Ascending aorta (tissue), 2 donors: ENCODE data around the gene SNCB. TPM values are rescaled to one million over a fixed set of nuclear protein-coding genes. Genes with fewer than 3 reads are reported as not detected.

ENCODE experiments used
- DNase-seq, 2 donors: peaks; one replicate each; pipeline ENCODE4 v3.0.0-alpha.2; 2019; ENCODE audit warnings: low spot score in 2 of 2
- H3K27ac ChIP-seq, 2 donors: fragments of 200-600 bp; sonication (generic); one replicate each; pipeline ENCODE4 v1.5.1; 2016 to 2017; ENCODE audit warnings: mild to moderate bottlenecking in 1 of 2
- H3K27me3 ChIP-seq: fragments of 200-600 bp; sonication (generic); one replicate; pipeline ENCODE4 v1.5.1; 2017
- H3K36me3 ChIP-seq, 2 donors: fragments of 200-600 bp; sonication (generic); one replicate each; pipeline ENCODE4 v1.5.1; 2016
- H3K4me1 ChIP-seq, 2 donors: fragments of 200-600 bp; sonication (generic); one replicate each; pipeline ENCODE4 v1.5.1; 2016 to 2017; ENCODE audit warnings: mild to moderate bottlenecking in 1 of 2
- H3K4me3 ChIP-seq, 2 donors: fragments of 200-600 bp; sonication (generic); one replicate each; pipeline ENCODE4 v1.5.1; 2016 to 2017; ENCODE audit warnings: mild to moderate bottlenecking in 1 of 2
- H3K9me3 ChIP-seq, 2 donors: fragments of 200-600 bp; sonication (generic); one replicate each; pipeline ENCODE4 v1.5.1; 2016
- CTCF ChIP-seq, 3 experiments: fragments of 200-600 bp in 2 of 3; fragments of 450-650 bp in 1 of 3; sonication (generic) in 2 of 3; IDR thresholded peaks; one replicate each; pipeline ENCODE4 v1.5.1; 2016 to 2019; ENCODE audit warnings: antibody characterized with exemption in 3 of 3, mild to moderate bottlenecking in 1 of 3, moderate library complexity in 1 of 3
- intact Hi-C: fragments of 100-400 bp; cut with DNase I; formaldehyde crosslinking; loops from one replicate; pipeline ENCODE4 v1.15.1; 2023
- total RNA-seq: library from RNA; depleted of rRNA; stranded (reverse); fragments of >200 nt; gene quantifications from one replicate; pipeline ENCODE4 v1.1.0, GENCODE V29; 2016

The SNCB gene
- total RNA-seq, 1 donor from 2014 or later: not detected

DNA sequence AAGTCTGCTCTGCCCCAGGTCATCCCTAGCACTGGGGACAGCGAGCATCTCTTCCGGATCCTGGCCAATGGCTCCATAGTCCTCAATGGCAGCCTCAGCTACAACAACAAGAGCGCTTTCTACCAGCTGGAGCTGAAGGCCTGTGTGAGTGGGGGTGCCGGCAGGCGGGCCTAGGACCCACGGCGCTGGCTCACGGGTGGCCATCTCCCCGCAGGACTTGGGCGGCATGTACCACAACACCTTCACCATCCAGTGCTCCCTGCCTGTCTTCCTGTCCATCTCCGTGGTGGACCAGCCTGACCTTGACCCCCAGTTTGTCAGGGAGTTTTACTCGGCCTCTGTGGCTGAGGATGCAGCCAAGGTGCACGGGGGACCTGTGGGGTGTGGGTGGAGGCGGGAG is 55.3 kb downstream of the SNCB start:
- Histone ChIP-seq H3K4me1 (no peaks in the 10 kb centered on the region), H3K4me3 (no peak overlapping the region), H3K36me3 (no peaks in the 10 kb centered on the region), H3K9me3 (no peaks in the 10 kb centered on the region), H3K27ac (no peak overlapping the region), H3K27me3 (no peaks in the 10 kb centered on the region)
- no peak for TF ChIP-seq CTCF (IDR thresholded peaks at IDR 0.05)
- intact Hi-C loops: no loop called here
- DNase-seq: no peak

DNA sequence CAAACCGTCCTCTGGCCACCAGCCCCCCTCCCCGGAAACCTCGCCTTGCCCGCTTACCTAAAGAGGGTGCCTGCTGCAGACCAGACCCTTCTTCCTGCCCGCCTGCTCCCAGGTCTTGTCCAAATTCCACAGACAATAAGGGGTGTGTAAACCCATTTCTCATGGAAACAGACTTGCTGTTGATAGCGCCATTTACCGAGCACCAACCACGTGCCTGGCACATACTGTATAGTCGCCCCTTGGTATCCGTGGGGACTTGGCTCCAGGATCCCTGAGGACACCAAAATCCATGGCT is 56.1 kb downstream of the SNCB start:
- H3K27me3 ChIP-seq: no peaks in the 10 kb centered on the region
- H3K9me3 ChIP-seq: no peaks in the 10 kb centered on the region
- H3K27ac ChIP-seq: no peak overlapping the region
- intact Hi-C loops: no loop called here
- no peak for TF ChIP-seq CTCF (IDR thresholded peaks at IDR 0.05)
- no peak for DNase-seq
- H3K4me1 ChIP-seq: no peaks in the 10 kb centered on the region
- H3K4me3 ChIP-seq: no peak overlapping the region
- no peaks in the 10 kb centered on the region for H3K36me3 ChIP-seq

DNA sequence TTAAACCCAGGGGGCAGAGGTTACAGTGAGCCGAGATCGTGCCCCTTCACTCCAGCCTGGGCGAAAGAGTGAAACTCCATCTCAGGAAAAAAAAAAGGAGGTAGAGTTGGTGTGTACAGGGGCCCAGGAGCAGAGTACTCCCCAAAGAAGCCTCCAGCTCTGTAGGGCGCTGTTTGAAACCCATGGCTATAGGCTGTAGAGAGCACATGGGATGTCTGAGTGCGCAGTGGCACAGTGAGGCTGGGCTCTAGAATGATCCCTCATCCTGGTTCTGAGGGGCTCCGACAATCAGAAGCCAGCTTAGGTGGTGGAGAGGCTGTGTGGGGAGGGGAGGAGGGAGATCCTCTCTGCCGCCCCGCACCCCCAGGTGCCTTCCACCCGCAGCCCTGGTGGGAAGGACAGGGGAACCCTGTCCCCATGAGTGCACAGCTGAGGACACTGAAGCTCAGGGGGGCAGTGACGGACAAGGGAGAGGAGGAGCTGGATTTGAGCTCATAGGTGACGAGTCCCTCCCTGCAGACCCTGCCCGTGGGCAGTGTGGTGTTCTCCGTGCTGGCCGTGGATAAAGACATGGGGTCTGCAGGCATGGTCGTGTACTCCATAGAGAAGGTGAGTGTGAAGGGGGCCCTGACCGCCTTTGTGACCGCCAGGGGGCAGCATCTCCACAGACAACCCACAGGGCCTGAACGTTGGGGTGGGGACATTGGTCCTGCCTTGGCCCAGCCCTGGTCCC is 56.6 kb downstream of the SNCB start:
- Histone ChIP-seq H3K4me3 (no peak overlapping the region), H3K27me3 (no peaks in the 10 kb centered on the region), H3K9me3 (no peaks in the 10 kb centered on the region), H3K4me1 (no peaks in the 10 kb centered on the region), H3K36me3 (no peaks in the 10 kb centered on the region), H3K27ac (no peak overlapping the region)
- DNase-seq: peak in 1 of 2 donors; percentile 76
- TF ChIP-seq CTCF (IDR thresholded peaks at IDR 0.05): peak; percentile 49 to 59 (median 56)
- intact Hi-C loops: no loop called here

Other genes with a start within 250 kb of the SNCB start
- gene NOP16, start 241.9 kb downstream of the SNCB start, total RNA-seq: not detected
- 36.7 TPM for gene HIGD2A, start 241.8 kb downstream of the SNCB start, total RNA-seq
- gene CLTB, start 214.0 kb downstream of the SNCB start, total RNA-seq: 189 TPM
- gene FAF2, start 182.1 kb downstream of the SNCB start, total RNA-seq: 18.7 TPM
- 24.1 TPM for gene RNF44, start 93.1 kb downstream of the SNCB start, total RNA-seq
- gene CDHR2, start 81.2 kb downstream of the SNCB start, total RNA-seq: not detected
- not detected for gene GPRIN1, start 20.4 kb downstream of the SNCB start, total RNA-seq
- gene EIF4E1B, start 141 bp upstream of the SNCB start, total RNA-seq: not detected
- 32.7 TPM for gene TSPAN17, start 16.9 kb upstream of the SNCB start, total RNA-seq
- gene UNC5A, start 180.0 kb upstream of the SNCB start, total RNA-seq: not detected